Heart left ventricle (tissue), 13 donors: ENCODE data around the gene LRRC37B.

Experiments
- CTCF ChIP-seq, 12 donors: fragments of 200-600 bp; sonication (generic) in 4 of 12; IDR thresholded peaks; one replicate each; pipeline versions ENCODE4 v1.5.0 to v1.8.0; 2018 to 2022; ENCODE audit warnings: antibody characterized with exemption in 12 of 12, mild to moderate bottlenecking in 5 of 12
- POLR2A ChIP-seq, 2 donors: fragments of 450-650 bp; IDR thresholded peaks; one replicate each; pipeline ENCODE4 v1.6.1; 2017; ENCODE audit warnings: antibody characterized with exemption in 2 of 2, mild to moderate bottlenecking in 2 of 2, moderate library complexity in 2 of 2
- donor health status: ischemic (EF 13 %, LVEDD 7.1; RV severe dilation, severe dysfunction).
- donor health status: DM: no; HTN: yes; CAD: no.
- donor health status: DM: no; HTN: no; CAD: no.
- donor health status: ischemic (EF 25% LVEDD 6.9; RV normal size, moderate dysfunction).
- donor health status: ischemic (EF 25% LVEDD 5.7; RV mildly dilated, moderate dysfunction).
- donor health status: ischemic (EF 35%, LVEDD 5.7; RV mildly dilated, moderate dysfunction).
- donor health status: nonischemic (EF 11% LVEDD 7.7; RV severe dilation, severe dysfunction).
- donor health status: DM: yes; HTN: yes; CAD: no.
- donor health status: PGD.
- donor health status: ischemic (EF 29% LVEDD 5.4; RV normal size, mild dysfunction).
- donor health status: nonischemic (EF 23%, LVEDD 6.1; RV moderate dilation, normal function).

- TF ChIP-seq CTCF (IDR thresholded peaks at IDR 0.05), result no peak
- no peak for TF ChIP-seq POLR2A (IDR thresholded peaks at IDR 0.05)
Measured at GRCh38 chr17:32033223-32033622, 26.0 kb downstream of the LRRC37B start.
